SK-N-SH treated with all-trans-retinoic acid at 6 μM for 48 hours (cell line): Measurements from ENCODE around the gene RBM19.

ENCODE experiments used
- BACH2 ChIP-seq: fragments of 250-450 bp; sonication (Bioruptor Pico); IDR thresholded peaks from 2 replicates; pipeline ENCODE4 v1.9.0; 2021; ENCODE audit warnings: mild to moderate bottlenecking, borderline replicate concordance
- ISL1 ChIP-seq: fragments of 250-450 bp; sonication (Bioruptor Pico); IDR thresholded peaks from 2 replicates; pipeline ENCODE4 v2.1.2; 2022; ENCODE audit warnings: mild to moderate bottlenecking, moderate library complexity
- RARB ChIP-seq: fragments of 250-450 bp; sonication (Bioruptor Pico); IDR thresholded peaks from 2 replicates; pipeline ENCODE4 v1.8.0; 2021; ENCODE audit warnings: mild to moderate bottlenecking, moderate library complexity
- ZFP30 ChIP-seq: fragments of 450-650 bp; formaldehyde crosslinking; IDR thresholded peaks from 2 replicates; pipeline ENCODE4 v1.5.0; 2022; ENCODE audit warnings: mild to moderate bottlenecking, moderate library complexity
- TF ChIP-seq, protein P1 (sequence below): fragments of 250-450 bp; sonication (Bioruptor Pico); IDR thresholded peaks from 2 replicates; pipeline ENCODE4 v1.8.0; 2021; ENCODE audit warnings: low read depth, mild to moderate bottlenecking, moderate library complexity, borderline replicate concordance
- TF ChIP-seq, protein P2 (sequence below): fragments of 250-450 bp; sonication (Bioruptor Pico); IDR thresholded peaks from 2 replicates; pipeline ENCODE4 v1.8.0; 2020; ENCODE audit warnings: mild to moderate bottlenecking, moderate library complexity, borderline replicate concordance

DNA sequence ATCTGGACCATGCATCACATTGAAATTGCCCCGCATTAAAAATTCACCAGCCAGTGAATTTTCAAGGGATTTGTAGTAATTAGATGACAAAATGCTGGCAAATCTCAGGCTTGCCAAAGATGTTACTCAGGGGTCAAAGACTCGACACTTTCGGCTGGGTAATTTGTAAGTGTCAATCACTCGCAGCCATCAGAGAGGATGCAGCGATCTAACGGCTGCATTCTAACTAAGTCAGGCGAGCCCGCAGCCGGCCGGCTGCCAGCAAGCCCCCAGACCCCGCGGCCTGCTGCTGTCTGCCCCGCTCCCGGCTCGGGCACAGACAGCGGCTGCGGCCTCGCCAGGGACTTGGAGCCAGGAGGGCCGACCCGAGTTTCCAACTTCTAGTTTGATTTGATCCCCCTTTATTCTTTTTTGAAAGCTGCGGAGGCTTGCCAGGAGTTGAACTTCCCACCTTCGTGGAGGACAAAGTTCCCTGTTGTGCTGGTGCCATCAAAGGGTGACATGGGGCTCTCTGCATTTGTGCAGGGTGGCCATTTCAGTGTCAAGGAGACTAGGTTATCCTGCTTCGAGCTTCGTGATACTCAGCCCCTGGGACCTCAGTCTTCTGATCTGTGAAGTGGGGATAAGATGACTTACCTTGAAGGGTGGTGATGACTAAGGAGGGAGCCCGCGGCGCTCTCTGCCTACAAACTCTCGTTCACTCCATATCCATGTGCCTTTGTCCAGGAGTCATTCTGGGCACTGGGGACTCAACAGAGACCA is 169.9 kb downstream of the RBM19 start:
- TF ChIP-seq, protein P1, sequence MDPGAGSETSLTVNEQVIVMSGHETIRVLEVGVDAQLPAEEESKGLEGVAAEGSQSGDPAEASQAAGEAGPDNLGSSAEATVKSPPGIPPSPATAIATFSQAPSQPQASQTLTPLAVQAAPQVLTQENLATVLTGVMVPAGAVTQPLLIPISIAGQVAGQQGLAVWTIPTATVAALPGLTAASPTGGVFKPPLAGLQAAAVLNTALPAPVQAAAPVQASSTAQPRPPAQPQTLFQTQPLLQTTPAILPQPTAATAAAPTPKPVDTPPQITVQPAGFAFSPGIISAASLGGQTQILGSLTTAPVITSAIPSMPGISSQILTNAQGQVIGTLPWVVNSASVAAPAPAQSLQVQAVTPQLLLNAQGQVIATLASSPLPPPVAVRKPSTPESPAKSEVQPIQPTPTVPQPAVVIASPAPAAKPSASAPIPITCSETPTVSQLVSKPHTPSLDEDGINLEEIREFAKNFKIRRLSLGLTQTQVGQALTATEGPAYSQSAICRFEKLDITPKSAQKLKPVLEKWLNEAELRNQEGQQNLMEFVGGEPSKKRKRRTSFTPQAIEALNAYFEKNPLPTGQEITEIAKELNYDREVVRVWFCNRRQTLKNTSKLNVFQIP (CRISPR knock-in tag): no peak
- TF ChIP-seq ZFP30 (CRISPR knock-in tag) (no peak), RARB (CRISPR knock-in tag) (no peak), ISL1 (no peak), BACH2 (CRISPR knock-in tag) (no peak)
- TF ChIP-seq, protein P2, sequence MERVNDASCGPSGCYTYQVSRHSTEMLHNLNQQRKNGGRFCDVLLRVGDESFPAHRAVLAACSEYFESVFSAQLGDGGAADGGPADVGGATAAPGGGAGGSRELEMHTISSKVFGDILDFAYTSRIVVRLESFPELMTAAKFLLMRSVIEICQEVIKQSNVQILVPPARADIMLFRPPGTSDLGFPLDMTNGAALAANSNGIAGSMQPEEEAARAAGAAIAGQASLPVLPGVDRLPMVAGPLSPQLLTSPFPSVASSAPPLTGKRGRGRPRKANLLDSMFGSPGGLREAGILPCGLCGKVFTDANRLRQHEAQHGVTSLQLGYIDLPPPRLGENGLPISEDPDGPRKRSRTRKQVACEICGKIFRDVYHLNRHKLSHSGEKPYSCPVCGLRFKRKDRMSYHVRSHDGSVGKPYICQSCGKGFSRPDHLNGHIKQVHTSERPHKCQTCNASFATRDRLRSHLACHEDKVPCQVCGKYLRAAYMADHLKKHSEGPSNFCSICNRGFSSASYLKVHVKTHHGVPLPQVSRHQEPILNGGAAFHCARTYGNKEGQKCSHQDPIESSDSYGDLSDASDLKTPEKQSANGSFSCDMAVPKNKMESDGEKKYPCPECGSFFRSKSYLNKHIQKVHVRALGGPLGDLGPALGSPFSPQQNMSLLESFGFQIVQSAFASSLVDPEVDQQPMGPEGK: no peak
